Head of caudate nucleus (tissue), 42 donors: Measurements from ENCODE around the gene PYGO2.

Experiments
- DNase-seq, 42 donors: peaks; one replicate each; pipeline versions ENCODE4 v3.0.0 to v3.0.0-alpha.2; 2020 to 2021; ENCODE audit warnings: mixed read lengths in 7 of 42
- intact Hi-C: fragments of 100-400 bp; cut with DNase I; formaldehyde crosslinking; loops from one replicate; pipeline ENCODE4 v1.15.0; 2022

Gene PYGO2

DNA sequence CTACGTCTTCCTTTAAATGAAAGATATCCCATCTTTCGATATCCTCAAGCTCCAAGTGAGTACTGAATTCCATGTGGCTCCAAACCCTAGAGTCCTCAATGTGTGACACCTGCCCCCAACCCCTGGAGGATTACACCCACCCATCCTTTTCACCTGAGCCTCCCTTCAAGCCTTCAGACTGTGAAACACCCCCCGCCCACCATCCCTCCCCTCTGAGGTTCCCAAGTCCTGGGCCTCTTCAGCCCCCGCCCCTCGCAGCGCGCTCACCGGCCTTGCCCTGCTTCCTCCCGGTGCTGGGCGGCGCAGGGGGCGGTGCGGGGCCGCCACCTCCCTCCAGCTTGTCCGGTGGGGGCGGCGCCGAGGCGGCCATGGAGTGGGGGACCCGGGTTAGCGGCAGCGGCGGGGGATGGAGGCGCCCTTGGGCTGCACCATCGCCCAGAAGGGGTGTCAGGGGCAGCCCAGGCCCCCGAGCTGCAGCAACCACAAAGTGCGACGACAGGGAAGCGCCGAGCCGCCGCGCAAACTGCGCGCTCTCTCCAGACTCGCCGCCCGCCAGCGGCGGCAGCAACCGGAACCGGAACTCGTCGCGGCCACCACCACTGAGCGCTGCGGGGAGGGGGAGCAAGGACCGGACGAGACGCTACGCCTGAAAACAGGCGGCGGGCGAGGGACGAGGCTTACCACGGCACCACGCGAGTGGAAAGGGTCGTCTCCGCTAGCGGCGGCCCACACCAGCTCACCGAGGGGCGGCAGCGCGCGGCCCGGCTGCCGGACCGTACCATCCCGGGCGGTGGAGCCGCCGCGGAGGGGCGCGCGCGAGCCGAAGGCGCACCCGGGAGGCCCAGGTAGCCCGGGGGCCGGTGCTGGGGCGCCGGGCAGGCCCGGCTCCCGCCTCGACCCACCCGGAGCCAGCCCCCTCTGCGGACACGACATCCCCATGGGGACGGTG lies at the start of gene PYGO2:
Gene PYGO2 (minus strand): TSS at position 576 of the 949 bp plus-strand sequence. CDS start 206 bp downstream, at position 370.
- intact Hi-C loops, result no loop called here
- DNase-seq, result peak in 41 of 42 donors; percentile 63 to 90 (median 83)

- intact Hi-C loops, result no loop called here
Observed at GRCh38 chr1:155011004-155011416, 49.4 kb upstream of the PYGO2 start.

GRCh38 chr1:155010211-155010918 lies 48.8 kb upstream of the PYGO2 start:
- intact Hi-C loops, result no loop called here
- peak in 1 of 42 donors; percentile 21 for DNase-seq

More at GRCh38 chr1:155011004-155011416, 49.4 kb upstream of the PYGO2 start:
- no peak for DNase-seq

- intact Hi-C loops, result loop anchor here (10.0 kb wide), 1 partner anchor 55 kb away; the partner anchor contains the start of gene EFNA4
- no peak for DNase-seq
Observed at GRCh38 chr1:155009742-155010141, 48.2 kb upstream of the PYGO2 start.

- intact Hi-C loops, result loop anchor here (10.0 kb wide), 1 partner anchor 56 kb away; the partner anchor contains the start of gene EFNA4
- no peak for DNase-seq
Observed at GRCh38 chr1:155009221-155009711, 47.7 kb upstream of the PYGO2 start.

GRCh38 chr1:155008015-155008941 lies 46.7 kb upstream of the PYGO2 start:
- peak in 14 of 42 donors; percentile 28 to 65 (median 44) for DNase-seq
- intact Hi-C loops, result loop anchor here (10.0 kb wide), 1 partner anchor 57 kb away; the partner anchor contains the start of gene EFNA4

- intact Hi-C loops, result loop anchor here (10.0 kb wide), 1 partner anchor 57 kb away; the partner anchor contains the start of gene EFNA4
- DNase-seq, result peak in 31 of 42 donors; percentile 16 to 88 (median 57)
Observed at GRCh38 chr1:155007251-155007828, 45.8 kb upstream of the PYGO2 start.

DNA sequence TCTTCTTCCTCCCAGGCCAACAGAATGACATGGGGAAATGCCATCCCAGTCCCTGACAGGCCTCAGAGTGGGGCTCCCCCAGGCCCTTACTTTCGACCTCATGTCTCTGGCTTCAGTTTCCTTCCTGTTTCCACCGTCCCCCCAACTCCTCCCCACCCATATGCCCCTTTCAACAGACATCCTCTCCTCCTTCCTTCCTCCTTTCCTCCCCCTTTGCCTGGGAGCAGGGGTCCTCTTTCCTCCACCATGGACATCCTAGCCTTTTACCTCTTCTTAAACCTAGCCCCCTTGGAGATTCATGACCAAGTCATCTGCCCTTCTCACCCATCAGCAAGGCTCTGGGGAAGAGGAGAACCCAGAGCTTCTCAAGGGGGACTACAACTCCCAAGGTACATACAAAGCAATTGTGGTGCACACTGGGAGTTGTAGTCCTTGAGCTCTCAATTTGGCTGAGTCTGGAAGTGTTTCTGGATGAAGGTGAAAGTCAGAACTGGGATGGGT lies 45.1 kb upstream of the PYGO2 start:
- peak in 21 of 42 donors; percentile 35 to 81 (median 59) for DNase-seq
- intact Hi-C loops, result loop anchor here (10.0 kb wide), 1 partner anchor 58 kb away; the partner anchor contains the start of gene EFNA4

GRCh38 chr1:155005076-155006011 lies 43.8 kb upstream of the PYGO2 start:
- peak; percentile 55 to 91 (median 76) for DNase-seq
- intact Hi-C loops, result loop anchor here (10.0 kb wide), 1 partner anchor 59 kb away; the partner anchor contains the start of gene EFNA4

GRCh38 chr1:155004352-155005075 lies 42.9 kb upstream of the PYGO2 start:
- intact Hi-C loops, result loop anchor here (5.0 to 10.0 kb wide), 2 partner anchors 37 to 60 kb away; partner anchors contain the start of gene EFNA4
- DNase-seq, result peak in 9 of 42 donors; percentile 21 to 72 (median 43)

DNA sequence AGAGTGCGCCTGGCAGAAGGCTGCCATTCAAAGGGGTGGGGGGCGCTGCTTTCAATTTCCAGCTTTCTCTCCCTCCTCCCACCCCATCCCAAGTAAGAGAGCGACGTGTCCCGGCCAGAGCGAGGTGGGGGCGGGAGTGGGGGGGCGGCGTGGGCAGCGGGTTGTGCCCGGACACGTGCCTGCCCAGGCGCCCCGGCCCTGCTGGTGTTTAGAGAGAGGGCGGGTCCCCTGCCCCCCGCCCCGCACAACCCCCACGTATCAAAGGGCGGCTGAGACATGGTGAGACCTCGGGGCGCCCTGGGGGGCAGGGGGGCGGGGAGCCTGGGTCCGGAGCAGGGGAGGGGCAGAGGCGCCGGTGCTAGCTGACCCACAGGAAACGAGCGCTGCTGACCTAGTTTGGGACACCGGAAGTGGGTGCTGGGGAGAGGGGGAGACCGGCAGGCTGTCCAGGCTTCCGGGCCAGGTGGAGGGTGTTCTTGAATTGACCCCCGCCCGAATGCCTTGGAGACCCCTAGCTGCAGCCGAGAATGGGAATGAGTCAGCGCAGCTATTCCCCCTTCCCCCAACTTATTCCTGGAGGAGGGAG lies 42.3 kb upstream of the PYGO2 start:
- peak in 30 of 42 donors; percentile 26 to 83 (median 58) for DNase-seq

GRCh38 chr1:155003227-155003765 lies 41.7 kb upstream of the PYGO2 start:
- DNase-seq, result peak in 18 of 42 donors; percentile 22 to 77 (median 44)
- intact Hi-C loops, result loop anchor here (5.0 to 10.0 kb wide), 2 partner anchors 36 to 62 kb away; partner anchors contain the start of gene EFNA4

More for the DNA sequence above, 42.3 kb upstream of the PYGO2 start:
- intact Hi-C loops, result loop anchor here (5.0 to 10.0 kb wide), 2 partner anchors 37 to 61 kb away; partner anchors contain the start of gene EFNA4

- intact Hi-C loops, result loop anchor here (5.0 to 10.0 kb wide), 2 partner anchors 35 to 62 kb away; partner anchors contain the start of gene EFNA4
- DNase-seq, result peak in 10 of 42 donors; percentile 16 to 67 (median 42)
Observed at GRCh38 chr1:155002464-155003226, 41.1 kb upstream of the PYGO2 start, which contains the start of gene ZBTB7B. ZBTB7B (plus strand) TSS chr1:155002802; CDS start chr1:155014661, 11,859 bp downstream.
